GM11168 (cell line): ENCODE measurements around the gene SLC26A3.

Source experiments
- in situ Hi-C: fragments of 300-500 bp; cut with MboI; formaldehyde crosslinking; loops from one replicate; pipeline ENCODE4 v1.12.0; 2022; ENCODE audit warnings: low sequenced_read_pairs; ENCODE audit not compliant: unreplicated experiment

The SLC26A3 gene

DNA sequence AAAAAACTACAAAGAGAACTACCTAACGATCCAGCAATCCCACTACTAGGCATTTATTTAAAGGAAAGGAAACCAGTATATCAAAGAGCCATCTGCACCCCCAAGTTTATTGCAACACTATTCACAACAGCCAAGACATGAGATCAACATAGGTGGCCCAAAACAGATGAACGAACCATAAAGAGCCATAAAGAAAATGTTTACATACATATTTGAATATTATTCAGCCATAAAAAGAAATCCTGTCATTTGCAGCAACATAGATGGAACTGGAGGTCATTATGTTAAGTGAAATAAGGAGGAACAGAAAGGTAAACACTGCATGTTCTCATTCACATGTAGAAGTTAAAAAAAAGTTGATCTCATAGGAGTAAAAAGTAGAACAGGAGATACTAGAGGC is 15.6 kb upstream of the SLC26A3 start:
- in situ Hi-C loops = no loop called here

DNA sequence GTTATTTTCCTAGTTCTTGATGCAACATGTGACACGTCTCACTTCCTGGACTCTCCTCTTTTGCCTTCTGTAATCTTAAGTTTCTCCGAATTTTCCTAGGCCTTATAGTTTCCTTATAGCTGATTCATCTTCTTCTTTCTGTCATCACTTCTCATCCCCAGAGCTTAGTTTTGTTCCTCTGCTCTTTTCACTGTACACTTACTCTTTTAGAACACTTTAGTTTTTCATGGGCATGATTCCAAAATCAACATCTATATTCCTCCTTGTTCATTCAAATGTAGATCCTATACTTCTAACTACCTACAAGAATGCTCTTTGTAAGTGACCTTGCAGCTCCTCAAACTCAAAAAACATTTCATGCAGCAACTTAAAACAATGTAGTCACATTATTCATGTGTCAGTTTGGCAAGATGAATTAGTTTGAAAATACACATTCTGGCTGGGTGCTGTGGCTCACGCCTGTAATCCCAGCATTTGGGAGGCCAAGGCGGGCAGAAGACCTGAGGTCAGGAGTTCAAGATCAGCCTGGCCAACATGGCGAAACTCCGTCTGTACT is 13.1 kb upstream of the SLC26A3 start:
- in situ Hi-C loops = no loop called here

DNA sequence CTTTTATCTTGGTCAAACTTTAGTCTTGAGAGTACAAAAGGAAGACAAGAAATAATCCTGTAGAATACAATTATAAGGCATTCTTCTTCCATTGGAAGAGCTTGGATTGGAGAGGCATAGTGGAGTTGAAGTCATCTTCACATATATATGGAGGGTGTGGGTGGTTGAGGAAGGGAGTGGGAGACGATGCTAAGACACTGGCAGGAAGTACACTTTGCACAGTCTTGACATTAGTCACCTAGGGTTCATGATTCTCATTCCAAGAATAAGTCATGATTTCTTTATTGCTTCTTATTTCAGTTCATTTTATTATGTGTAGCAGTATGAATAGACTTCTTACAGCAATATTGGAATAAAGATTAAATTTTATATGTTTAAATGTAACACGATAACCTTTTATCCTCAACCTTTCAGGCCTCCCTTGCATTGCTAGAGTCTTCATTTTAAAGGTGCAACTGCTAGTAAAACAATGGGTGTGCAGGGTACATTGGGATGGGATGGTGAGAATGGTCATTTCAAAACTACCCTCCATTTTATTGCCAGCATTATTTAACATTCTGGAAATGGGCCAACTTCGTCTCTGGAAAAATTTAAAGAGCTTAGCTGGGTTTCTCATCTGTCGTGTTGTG is 12.3 kb upstream of the SLC26A3 start:
- in situ Hi-C loops = no loop called here

DNA sequence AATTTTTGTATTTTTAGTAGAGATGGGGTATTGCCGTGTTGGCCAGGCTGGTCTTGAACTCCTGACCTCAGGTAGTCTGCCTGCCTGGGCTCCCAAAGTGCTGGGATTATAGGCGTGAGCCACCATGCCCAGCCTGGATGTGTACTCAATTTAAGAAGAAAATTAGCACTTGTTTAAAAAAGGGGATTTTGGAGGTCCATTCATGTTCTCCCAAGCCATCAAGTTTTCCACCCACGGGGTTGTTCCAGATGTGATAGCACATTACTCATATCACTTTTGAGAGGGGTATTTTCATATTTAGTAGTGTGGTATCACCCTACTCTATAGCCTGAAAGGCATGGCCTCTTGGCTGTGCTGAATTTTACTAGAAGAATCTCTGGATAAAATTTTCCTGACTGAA is 10.5 kb upstream of the SLC26A3 start:
- in situ Hi-C loops = no loop called here

DNA sequence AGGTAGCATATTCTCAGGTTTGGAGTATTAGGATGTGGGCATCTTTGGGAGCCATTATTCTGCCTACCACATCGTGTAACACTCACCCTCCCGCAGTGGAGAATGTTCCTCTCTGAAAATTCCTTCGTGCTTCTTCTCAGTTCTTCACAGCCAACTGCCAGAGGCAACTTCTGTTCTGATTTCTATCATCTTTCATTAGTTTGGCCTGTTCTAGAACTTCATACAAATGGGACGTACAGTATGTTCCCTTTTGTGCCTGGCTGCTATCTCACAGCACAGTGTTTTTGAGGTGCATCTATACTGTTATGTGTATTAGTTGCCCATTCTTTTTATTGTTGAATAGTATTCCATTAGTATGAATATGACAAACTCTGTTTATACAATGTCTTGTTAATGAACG is 8.9 kb upstream of the SLC26A3 start:
- in situ Hi-C loops = no loop called here

DNA sequence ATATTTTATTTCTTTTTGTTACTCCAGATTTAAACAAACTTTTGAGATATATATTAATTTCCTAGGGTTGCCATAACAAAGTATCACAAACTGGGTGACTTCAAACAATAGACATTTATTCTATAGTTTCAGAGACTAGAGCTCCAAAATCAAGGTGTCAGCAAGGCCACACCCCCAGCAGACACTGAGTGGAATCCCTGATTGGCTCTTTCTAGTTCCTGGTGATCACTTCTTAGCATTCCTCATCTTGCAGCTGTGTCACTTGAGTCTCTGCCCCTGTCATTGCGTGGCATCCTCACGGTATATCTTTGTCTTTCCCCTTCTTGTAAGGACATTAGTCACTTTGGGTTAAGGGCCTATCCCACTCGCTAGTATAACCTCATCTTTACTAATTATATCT is 7.6 kb upstream of the SLC26A3 start:
- in situ Hi-C loops = no loop called here

DNA sequence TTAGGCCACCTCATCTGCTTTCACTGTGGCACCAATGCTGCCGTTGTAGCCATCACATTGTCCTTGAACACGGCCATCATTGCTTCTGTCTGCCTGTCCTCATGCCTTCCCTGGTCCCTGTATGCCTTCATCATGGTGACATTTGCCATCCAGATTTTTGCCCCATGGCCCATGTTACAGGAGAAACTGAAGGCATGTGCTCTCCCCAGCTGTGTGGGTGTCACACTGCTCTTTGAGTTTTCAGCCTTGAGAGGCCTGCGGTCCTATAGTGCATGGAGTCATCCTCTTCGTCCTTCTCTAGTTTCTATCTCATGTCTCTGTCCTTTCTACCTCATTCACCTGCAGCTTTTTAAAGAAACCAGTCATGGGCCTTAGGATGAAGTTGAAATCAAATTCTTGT is 6.2 kb upstream of the SLC26A3 start:
- in situ Hi-C loops = no loop called here

DNA sequence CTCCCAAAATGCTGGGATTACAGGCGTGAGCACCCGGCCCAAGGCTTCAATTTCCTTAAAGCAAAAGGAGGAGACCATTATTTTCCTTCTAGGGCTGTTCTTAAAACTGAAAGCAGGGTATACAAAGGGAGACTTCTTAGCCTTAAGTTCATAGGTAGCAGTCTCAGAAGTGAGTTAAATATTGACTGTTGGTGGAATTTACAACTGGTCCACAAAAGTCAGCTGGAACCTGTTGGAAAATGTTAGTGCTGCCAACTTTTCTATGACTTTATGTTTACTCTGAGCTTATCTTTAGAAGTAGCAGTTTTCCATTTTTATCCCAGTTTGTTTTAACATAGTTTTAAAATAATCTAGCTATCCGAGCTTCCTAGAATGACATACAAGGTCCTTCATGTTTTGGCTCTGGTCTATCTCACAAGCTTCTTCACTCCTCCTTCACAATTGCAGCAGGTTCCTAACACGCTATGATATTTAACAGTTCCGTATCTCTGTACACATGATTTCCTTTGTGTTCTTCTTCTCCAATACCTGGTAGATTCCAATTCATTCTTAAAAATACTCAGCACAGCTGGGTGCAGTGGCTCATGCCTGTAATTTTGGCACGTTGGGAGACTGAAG is 3.3 kb downstream of the SLC26A3 start:
- in situ Hi-C loops = no loop called here

DNA sequence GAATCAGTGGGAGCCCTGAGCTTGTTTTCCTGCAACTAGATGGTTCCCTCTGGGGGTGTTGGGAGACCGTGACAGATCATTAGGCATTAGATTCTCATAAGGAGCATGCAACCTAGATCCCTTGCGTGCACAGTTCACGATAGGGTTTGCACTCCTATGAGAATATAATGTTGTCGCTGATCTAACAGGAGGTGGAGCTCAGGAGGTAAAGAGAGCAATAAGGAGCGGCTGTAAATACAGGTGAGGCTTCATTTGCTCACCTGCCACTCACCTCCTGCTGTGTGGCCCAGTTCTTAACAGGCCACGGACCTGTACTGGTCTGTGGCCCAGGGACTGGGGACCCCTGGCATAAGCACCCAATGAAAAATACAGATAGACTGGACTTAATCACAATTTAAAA is 10.7 kb downstream of the SLC26A3 start:
- in situ Hi-C loops = no loop called here

DNA sequence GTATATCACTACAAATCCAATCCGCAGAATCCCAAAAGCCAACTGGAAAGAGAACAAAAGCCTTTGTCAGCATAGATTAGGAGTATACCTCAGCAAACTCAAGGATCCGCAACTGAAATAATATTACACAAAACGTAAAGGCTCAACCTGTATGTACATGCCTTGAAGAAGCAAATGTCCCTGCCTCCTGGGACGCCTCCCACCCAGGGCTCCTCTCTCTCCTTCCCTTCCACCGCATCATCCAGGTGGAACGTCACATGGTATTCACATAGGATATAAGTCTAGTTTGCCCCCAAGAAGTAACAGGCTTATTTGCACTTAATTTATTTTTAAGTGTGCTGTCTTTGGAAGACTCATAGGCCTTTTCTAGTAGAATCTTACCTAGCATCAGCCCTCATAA is 13.4 kb downstream of the SLC26A3 start:
- in situ Hi-C loops = no loop called here

DNA sequence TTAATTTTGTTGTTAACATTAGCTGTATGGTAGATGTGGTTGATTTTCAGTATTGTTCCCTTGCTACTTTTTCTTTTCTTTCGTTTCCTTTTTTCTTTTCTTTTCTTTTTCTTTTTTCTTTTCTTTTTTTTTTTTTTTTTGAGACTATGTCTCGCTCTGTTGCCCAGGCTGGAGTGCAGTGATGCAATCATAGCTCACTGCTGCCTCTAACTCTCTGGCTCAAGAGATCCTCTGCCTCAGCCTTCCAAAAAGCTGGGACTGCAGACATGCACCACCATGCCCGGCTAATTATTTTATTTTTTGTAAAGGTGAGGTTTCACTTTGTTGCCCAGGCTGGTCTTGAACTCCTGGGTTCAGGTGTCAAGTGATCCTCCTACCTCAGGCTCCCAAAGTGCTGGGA is 14.4 kb downstream of the SLC26A3 start:
- in situ Hi-C loops = no loop called here

DNA sequence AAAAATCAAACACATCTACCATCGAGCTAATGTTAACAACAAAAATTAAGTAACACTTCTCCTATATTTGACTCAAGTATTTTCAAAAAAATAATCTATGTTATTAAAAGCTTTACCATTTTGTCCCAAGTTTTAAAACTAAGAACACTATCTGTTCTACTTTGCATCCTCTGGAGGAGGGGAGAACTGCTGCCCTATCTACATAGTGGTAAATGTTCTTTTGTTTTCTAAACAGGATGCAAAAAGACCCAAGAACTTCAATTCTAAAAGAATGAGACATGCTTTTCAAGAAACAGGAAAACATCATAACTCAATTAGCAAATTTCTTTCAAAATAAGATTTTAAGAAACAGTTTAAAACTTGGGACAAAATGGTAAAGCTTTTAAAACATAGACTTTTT is 14.8 kb downstream of the SLC26A3 start:
- in situ Hi-C loops = no loop called here

DNA sequence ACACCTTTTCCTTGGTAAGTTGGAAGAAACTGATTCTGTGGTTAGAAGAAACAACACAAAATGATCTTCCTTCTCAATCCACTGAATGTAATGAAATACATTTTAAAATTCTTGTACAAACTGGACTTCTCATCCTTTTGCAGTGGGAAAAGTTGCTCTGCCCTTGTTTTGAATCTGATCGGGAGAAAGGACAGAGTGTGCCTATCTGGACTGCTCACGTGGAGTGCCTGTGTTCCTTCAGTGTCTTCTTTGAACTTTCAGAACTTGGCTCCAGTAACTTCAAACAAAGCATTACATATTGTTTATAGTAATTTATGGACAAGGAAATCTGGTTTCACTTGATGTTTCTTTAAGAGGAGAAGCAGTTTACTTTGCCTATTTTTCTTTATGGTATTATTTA is 17.1 kb downstream of the SLC26A3 start:
- in situ Hi-C loops = no loop called here

DNA sequence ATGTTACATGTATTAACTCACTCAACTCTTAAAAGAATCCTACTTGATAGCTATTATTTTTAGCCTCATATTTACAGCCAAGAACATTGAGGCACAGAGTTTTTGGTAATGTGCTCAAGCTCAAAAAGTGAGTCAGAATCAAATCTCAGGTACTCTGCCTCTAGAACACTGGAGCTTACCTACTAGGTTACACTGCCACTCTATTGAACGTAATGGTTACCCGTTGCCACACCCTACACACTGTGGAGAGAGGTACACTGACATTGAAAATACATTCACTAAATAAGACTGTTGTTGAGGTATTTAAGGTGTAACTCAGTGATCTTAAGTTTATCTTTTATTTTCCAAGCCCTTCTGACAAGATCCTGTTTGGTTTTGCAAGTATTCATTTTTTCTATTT is 17.9 kb downstream of the SLC26A3 start:
- in situ Hi-C loops = no loop called here

DNA sequence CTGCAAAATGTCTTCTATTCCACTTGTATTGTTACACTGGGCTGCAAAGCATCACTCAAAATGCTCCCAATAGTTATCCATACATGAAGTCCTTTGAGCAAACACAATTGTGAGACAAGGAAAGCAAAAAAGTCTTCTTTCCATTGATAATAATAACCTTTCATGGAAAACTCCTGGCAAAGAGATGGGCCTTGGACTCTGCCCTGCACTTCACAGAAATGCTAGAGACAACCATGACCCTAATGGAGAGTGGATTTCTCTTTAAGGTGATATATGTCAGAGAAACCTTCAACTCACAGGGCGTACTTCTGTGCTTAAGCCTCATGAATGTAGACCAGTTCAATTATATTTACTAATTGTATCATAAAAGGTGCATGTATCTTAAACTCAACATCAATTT is 19.4 kb downstream of the SLC26A3 start:
- in situ Hi-C loops = no loop called here

DNA sequence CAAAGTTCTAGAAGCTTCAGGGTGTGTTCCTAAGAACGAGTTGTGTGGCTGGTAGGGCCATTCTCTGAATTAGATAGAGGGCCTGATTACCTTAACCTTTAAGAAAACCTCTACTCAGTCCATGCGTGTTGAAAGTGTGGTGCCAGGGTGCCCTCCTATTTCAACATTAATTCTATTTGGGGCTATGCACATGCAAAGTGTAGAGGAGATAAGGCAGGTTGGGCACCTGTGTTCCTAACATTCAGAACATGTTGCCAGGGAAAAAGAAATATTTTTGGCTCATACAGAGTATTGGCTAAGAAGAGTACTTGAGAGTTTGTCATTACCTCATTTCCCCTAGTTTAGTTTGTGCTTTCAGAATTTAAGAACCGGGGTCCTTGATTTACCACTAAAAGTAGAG is 20.6 kb downstream of the SLC26A3 start:
- in situ Hi-C loops = no loop called here

DNA sequence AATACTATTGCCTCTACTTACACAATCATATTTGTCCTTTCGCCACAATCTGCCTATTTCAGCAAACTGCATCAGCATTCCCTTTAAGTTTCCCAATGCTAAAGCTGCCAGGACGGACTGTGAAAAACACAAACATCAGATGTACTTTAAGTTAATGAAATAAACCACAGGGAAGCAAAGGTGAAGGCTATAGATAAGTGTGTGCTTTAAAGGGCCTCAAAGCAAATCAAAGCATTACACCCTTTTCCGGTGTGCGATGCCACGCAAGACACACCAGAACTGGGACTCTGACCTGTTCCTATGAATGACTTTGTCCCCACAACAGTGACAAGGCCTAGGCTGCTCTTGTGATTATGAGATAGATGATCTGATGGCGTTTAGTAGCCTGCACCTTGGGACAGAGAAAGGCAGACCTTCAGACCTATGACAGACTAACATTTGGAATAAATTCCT is 23.4 kb downstream of the SLC26A3 start:
- in situ Hi-C loops = no loop called here

DNA sequence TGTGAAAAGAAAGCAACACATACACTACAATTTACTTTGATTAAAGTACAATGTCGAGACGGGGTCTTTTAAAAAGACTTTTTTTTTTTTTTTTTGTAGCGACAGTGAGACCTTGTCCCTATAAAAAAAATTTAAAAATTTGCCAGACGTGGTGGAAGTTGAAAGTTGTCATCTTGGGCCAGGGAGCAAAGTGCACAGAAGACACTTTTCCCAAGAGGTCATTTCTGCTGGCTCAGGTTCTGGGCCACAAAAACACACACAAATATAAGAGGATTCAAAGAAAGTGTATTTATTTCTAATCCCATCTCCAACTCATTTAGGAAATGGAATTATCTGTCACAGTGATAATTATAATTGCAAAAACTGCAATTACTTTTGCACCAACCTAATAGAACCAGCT is 24.7 kb downstream of the SLC26A3 start:
- in situ Hi-C loops = no loop called here

DNA sequence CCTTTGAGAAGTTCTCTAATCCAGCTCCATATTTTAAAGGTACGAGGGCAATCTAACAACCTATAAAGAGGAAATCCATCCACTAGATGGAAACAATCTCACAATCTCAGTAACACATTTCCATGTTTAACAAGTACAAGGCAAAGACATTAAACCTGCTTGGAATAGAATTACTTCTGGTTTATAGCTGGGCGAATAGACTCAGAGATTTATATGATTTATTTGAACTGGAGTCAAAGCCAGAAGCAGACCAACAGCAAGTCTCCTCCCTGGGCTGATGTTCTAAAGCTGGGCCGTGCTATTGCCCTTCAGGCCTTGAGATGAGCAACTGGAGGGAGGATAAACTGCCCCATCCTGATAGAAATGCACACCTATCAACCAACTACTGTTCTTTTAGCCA is 25.3 kb downstream of the SLC26A3 start:
- in situ Hi-C loops = no loop called here

DNA sequence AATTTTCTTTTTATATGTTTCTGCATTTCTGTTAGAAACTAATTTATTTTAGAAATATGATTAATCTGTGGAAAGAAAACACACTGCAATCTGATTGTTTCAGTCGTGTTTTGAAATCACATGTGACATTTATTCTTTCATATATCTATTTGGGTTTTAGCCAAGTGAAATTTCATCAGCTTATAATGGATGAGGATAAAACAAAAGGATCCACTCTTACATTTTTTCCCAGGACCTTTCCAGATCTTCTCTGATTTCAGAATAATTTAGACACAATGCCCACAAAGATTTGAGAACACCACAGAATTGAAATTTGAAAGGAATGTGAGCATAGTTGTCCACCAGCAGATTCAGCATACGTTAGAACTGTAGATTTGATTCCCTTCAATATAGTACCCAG is 30.0 kb downstream of the SLC26A3 start:
- in situ Hi-C loops = no loop called here

DNA sequence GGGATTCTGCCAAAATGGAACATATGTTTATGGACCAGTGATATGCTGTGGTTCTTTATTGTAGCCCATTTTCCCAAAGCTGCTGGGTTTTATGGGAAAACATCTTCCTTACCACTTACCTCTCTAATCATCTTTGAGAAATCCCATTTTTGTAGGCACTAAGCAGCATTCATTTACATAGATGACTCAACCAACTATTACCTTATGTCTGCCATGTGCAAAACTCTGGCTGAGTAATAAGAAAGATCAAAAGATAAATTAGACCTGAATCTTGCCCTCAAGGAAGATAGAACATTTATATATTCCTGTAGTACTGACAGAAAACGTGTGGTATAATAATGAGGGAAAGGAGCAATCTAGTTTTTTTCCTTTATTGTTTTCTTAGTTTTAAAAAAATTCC is 34.8 kb downstream of the SLC26A3 start:
- in situ Hi-C loops = no loop called here

DNA sequence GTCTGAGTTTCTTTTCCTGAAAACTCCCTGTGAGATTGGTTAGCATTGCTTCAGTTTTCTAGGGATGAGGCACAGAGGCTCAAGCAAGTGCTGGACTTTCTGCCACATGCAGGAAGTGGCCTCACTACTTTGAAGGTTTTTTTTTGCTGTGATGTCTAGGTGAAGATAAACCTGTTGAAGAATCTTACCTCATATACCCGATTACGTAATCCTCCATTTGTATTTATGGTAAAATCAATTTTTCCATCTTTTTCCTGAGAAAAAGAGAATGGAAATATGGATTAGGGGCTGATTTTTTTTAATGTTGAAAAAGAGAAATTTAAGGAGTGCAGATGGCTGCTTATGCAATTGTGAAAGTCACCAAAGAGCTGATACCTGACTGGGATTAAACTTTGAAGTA is 35.6 kb downstream of the SLC26A3 start:
- in situ Hi-C loops = no loop called here
